Testis (tissue), 2 donors: ENCODE data around the gene UBE2M.

ENCODE experiments used
- CTCF ChIP-seq, 3 experiments: fragments of 450-650 bp in 2 of 3; fragments of 200-600 bp in 1 of 3; sonication (generic) in 1 of 3; IDR thresholded peaks; one replicate each; pipeline ENCODE4 v1.5.1; 2016 to 2019; ENCODE audit warnings: antibody characterized with exemption in 3 of 3, mild to moderate bottlenecking in 2 of 3, moderate library complexity in 1 of 3
- POLR2A ChIP-seq: fragments of 450-650 bp; IDR thresholded peaks from one replicate; pipeline ENCODE4 v1.6.1; 2017; ENCODE audit warnings: antibody characterized with exemption, mild to moderate bottlenecking, moderate library complexity

DNA sequence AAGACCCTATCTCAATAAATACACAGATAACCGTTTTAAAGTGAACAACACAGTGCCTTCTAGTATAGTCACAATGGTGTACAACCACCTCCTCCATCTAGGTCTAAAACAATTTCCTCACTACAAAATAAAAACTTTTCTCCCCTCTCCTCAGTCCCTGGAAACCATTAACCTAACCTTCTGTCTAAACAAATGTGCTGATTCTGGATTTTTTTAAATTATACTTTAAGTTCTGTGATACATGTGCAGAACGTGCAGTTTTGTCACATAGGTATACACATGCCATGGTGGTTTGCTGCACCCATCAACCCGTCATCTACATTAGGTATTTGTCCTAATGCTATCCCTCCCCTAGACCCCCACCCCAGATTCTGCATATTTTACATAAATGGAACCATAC, 29.0 kb downstream of the UBE2M start:
- no peak for TF ChIP-seq CTCF (IDR thresholded peaks at IDR 0.05)
- no peak for TF ChIP-seq POLR2A
